ENCODE data around the gene HGS. TPM values are rescaled to one million over a fixed set of nuclear protein-coding genes. Genes with fewer than 3 reads are reported as not detected.

The HGS gene
- total and polyA plus RNA-seq, 2 of the 13 experiments (the other 11 are each of a cell fraction or from before 2014, with no cell fraction given): 73.3 to 78.1 TPM

- TF ChIP-seq NFATC3 (CRISPR knock-in tag; IDR thresholded peaks at IDR 0.05) (no peak), THAP9 (CRISPR knock-in tag; IDR thresholded peaks at IDR 0.05; ENCODE audit: borderline replicate concordance) (no peak), HHEX (CRISPR knock-in tag; IDR thresholded peaks at IDR 0.05) (no peak), RNF2 (conservative IDR thresholded peaks at IDR 0.05; ENCODE audit: low read depth) (peak; percentile 69), FOXM1 (CRISPR knock-in tag; IDR thresholded peaks at IDR 0.05) (no peak), DRAP1 (CRISPR knock-in tag; IDR thresholded peaks at IDR 0.05) (0 out of 2 replicates have a peak, but pooled peaks have one; percentile 29), KLF6 (CRISPR knock-in tag; IDR thresholded peaks at IDR 0.05) (no peak), ZNF326 (CRISPR knock-in tag; IDR thresholded peaks at IDR 0.05; ENCODE audit: borderline replicate concordance) (no peak), ZNF317 (CRISPR knock-in tag; IDR thresholded peaks at IDR 0.05) (no peak), CSRNP1 (CRISPR knock-in tag; IDR thresholded peaks at IDR 0.05) (0 out of 2 replicates have a peak, but pooled peaks have one; percentile 38)
Measured at GRCh38 chr17:81655378-81656117, 28.3 kb upstream of the HGS start (continued).
